GM19239 (cell line): ENCODE results near the gene TOX2.
"Not testable (repeated sequence)": the region's sequence is repeated elsewhere in the genome, so short reads cannot be mapped to it uniquely, and the experiment has no call there.

Source experiments
- DNase-seq: peaks from one replicate; pipeline ENCODE4 v3.0.0; 2011; ENCODE audit warnings: low spot score; ENCODE audit not compliant: insufficient read length
- FAIRE-seq: peaks from 2 replicates; lab custom pipeline; 2011; peaks lifted over from hg19 to GRCh38; lab: Jason Lieb, UNC

The TOX2 gene

DNA sequence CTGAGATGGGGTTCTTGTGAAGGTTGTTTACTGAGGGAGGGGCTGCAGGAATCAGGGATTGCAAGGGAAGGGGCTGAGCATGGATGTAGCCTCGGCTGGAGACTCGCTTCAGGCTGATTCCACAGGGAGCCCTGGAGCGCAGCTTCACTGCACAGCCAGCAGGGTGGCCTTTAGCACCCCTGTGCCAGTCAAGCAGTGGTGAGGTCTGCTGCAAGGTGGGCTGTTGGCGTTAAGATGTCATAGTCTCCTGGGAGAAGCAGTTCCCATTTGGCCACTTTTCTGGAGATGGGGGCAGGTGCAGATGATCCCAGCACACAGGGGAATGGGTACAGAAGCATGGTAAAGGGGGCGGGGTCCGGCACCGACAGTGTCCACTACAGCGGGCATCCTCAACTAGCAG lies 126.3 kb downstream of the TOX2 start:
- DNase-seq (no peak), FAIRE-seq (no peak)

DNA sequence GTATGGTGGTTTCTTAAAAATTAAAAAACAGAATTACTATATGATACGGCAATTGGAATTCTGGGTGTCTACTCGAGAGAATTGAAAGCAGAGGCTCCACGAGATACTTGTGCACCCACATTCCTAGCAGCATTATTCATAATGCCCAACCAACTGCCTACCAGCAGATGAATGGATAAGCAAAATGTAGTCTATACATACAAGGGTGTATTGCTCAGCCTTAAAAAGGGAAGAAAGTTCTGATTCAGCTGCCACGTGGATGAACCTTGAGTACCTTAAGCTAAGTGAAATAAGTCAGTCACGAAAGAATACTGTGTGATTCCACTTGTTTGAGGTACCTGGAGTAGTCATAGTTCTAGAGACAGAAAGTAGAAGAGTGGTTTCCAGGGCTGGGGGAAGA lies 130.1 kb downstream of the TOX2 start:
- not testable (repeated sequence) for DNase-seq

DNA sequence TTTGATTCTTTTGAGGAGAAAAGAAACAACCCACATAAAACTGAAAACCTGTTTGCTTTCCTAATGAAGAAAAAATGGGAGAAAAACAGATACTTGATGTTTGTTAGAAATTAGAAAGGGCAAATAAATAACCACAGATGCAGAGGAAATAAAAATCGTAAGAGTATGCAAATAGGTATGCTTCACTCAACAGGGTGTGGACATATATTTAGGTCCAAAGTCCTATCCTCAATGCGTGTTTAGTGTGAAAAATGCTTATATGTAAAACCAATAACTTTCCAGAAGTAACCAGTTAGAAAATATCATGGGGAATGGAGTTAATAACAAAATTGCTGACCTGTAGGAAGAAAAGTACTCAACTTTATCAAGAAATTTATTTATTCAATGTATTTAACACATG lies 135.7 kb downstream of the TOX2 start:
- FAIRE-seq (no peak), DNase-seq (no peak)

More for the DNA sequence above, 130.1 kb downstream of the TOX2 start:
- not testable (repeated sequence) for FAIRE-seq

- FAIRE-seq (no peak), DNase-seq (no peak)
These were observed 136.4 kb downstream of the TOX2 start for GRCh38 chr20:44050925-44051660.

GRCh38 chr20:44051661-44052000 lies 137.0 kb downstream of the TOX2 start:
- FAIRE-seq = no peak

DNA sequence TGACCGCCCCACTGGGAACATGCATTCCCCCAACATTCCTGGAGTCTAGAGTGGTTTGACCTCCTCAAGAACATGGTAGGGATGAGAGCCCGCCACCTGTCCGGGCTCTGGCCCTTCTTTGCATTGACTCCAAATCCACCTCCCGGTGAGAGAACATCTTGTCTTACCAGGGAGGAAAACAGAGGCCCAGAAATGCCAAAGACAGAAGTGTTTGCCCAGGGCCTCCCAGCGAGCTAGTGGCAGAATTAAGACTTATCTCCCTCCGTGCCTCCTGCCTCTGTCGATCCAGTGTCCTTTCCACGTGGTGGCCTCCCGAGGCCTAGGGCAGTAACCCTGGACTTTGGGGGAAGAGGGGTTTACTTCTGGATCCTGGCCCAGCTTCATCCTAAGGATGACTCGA lies 137.5 kb downstream of the TOX2 start:
- no peak for FAIRE-seq
- no peak for DNase-seq

More at GRCh38 chr20:44051661-44052000, 137.0 kb downstream of the TOX2 start:
- DNase-seq = no peak

DNA sequence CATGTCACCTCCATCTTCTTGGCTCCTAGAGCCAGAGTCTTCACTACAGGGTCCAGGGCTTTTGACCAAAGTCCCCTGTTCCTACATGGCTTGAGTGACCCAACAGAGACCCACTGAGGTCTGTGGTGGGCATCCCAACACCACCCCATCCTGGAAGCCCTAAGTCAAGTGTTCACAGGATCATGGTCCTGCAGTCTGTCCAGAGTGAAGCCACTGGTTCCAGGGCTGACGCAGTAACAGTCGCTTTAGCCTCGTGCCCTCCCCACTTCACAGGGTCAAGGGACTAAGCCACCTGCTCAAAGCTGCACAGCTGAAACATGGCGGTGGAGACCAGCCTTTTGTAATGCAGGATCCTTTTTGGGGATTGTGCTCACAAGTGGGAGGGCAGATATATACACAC lies 138.4 kb downstream of the TOX2 start:
- DNase-seq (no peak), FAIRE-seq (no peak)

DNA sequence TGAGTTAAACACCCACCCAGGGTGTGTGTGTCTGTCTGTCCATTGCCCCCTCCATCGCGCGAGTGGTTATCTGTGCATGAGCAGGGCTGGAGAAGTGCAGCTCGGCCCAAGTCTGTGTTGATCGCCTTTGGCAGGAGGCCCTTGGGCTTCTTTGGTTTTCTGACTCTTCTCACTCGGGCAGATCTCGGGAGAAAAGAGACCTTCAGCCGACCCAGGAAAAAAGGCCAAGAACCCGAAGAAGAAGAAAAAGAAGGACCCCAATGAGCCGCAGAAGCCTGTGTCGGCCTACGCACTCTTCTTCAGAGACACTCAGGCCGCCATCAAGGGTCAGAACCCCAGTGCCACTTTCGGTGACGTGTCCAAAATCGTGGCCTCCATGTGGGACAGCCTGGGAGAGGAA lies 139.5 kb downstream of the TOX2 start:
- no peak for DNase-seq
- no peak for FAIRE-seq

GRCh38 chr20:44054849-44055248 lies 140.2 kb downstream of the TOX2 start:
- DNase-seq (no peak), FAIRE-seq (no peak)

- peak; percentile 39 for FAIRE-seq
- DNase-seq = no peak
These were observed 141.5 kb downstream of the TOX2 start for GRCh38 chr20:44056010-44056698.

DNA sequence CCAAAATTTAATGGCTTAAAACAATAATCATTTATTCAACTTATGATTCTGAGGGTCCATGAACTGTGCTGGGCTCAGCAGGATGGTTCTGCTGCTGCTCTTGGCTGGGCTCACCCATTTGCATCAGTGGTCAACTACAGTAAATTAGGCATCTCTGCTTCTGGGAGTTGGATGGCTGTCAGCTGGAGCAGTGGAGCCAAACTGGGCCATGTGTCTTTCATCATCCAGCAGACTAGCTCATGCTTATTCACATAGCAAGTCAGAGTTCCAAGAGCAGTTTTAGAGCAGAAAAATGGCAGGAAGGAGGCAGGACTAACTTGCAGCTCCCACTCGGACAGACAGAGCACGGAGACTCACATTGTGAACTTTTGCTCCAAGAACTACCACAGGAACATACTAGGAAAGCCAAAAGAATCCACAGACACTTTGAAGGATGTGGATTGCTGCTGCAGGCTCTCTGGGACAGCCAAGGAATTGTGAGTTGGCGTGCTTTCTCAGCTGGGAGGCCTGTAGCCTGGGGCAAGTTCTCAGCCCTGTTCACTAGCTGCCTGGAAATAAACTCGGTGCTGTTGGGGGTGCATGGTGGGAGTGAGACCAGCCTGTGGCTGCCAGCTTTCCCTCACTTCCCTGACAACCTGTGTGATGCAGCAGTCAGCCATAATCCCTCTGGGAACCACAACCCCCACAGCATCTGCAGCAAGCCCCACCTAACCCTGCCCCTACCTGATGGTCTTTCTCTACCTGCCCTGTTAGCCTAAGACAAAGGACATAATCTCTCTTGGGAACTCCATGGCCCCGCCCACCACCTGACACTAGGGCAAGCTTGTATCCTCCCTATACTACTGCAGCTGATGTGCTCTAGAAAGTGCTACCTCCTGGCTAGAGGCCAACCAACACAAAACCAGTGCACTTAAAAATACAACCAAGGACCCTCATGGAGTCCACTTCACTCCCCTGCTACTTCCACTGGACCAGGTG lies 143.3 kb downstream of the TOX2 start:
- no peak for FAIRE-seq
- no peak for DNase-seq

- FAIRE-seq = no peak
These were observed 150.1 kb downstream of the TOX2 start for GRCh38 chr20:44064501-44065400.

GRCh38 chr20:44065401-44066340 lies 151.0 kb downstream of the TOX2 start:
- FAIRE-seq (no peak), DNase-seq (no peak)

More at GRCh38 chr20:44064501-44065400, 150.1 kb downstream of the TOX2 start:
- DNase-seq = no peak

DNA sequence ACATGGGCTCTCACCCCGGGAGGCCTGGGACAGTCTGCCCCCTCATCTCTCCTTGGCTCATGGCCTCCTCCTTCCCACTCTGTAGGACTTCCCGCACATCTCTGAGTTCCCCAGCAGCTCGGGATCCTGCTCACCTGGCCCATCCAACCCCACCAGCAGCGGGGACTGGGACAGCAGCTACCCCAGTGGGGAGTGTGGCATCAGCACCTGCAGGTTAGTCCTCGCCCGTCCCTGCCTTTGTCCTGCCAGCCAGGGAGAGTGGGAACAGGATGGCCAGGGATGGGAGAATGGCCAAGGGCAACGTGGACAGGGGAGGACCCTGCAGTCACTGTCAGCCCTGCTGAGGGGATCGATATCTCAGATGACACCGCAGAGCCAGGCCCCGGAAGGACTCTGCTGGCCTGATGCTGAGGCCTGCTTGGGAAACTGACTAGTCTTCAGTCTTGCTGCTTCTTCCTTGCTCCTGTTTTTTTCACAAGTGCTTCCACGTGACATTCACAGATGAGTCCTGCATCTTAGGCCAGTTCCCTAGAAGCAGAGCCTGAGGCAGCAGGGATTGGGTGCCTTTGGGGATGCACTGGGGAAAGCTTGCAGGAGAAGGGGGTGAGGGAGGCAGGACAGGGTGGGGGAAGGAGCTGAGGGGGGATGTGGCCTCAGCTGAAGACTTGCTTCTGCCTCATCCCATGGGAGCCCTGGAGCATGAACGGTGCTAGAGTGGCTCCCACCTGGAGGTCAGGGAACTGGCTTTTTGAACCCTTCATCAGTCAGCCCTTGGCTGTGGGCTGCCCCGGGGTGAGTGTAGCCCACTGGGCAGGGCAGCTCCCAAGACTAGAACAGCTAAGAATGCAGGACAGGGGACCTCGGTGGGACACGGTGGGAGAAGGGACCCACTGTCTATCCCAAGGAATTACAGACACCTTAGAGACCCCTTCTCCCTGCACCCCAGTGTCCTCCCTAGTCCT lies 152.3 kb downstream of the TOX2 start:
- DNase-seq (no peak), FAIRE-seq (no peak)

DNA sequence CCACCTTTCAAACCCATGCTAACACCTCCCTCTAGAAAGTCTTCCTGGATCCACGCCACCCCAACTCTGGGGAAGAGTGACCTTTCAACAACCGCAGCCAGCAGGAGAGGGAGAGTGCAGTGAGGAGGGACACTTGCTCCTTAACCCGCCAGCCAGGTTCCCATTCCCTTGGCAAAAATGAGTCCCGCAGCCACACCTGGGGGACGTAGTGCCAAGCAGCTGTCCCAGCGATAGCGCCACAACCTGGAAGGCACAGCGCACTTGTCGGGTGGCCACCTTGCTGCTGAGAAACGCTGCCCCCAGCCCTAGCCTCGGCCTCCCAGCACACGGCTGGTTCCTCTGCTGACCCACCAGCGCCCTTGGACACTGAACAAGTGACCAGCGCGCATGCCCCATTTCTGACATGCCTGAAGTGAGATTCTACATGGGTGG lies 153.0 kb downstream of the TOX2 start:
- no peak for DNase-seq
- no peak for FAIRE-seq

DNA sequence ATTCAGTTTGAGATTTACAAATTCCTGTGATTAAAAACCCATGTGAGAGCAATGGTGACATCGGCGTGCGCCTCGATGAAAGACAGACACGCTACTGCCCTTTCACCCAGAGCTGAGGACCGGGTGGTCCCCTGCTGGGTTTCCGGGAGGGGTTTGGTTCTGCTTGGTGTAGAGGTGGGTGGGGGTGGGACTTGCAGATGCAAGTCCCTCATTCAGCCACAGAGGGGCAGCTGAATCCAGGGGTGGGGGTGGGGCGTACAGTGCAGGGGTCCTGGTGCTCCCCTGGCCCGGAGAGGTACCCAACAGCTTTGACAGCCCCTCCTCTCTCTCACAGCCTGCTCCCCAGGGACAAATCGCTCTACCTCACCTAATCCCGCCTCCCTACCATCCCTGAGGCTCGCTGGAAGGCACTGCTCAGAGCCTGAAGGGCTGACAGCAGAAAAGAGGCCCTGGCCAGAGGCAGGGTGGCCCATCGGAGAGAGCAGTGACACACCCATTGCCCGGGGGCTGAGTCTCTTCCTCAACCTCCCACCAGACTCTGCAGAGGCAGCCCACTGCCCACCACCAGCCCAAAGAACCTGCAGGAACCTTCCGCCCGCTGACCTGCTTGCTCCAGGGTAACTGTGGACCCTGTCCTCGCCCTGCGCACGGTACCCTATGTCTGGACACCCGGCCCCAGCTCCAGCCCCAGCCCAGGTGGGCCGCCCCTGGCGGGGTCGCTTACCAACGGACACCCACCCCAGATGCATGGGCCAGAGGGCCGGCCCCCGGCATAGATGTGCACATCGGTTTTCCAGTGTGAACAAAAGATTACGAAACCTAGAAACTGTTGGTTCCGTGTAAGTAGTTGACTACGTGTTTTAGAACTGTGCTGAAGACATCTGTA lies 153.9 kb downstream of the TOX2 start:
- DNase-seq (no peak), FAIRE-seq (no peak)
